ENCODE measurements around the gene TGM6.
A peak's percentile ranks its signal among the peaks of the same experiment; 100 is the strongest.

The TGM6 gene

GRCh38 chr20:2458919-2459499, 78.3 kb downstream of the TGM6 start:
- DNase-seq (ENCODE audit: low read depth): no peak

GRCh38 chr20:2459981-2460751, 79.5 kb downstream of the TGM6 start:
- no peak for DNase-seq (ENCODE audit: low read depth)

GRCh38 chr20:2460752-2461424, 80.2 kb downstream of the TGM6 start:
- no peak for DNase-seq (ENCODE audit: low read depth)

- DNase-seq (ENCODE audit: low read depth): no peak
These were observed 81.8 kb downstream of the TGM6 start for GRCh38 chr20:2462484-2462883.

GRCh38 chr20:2463616-2464365, 83.1 kb downstream of the TGM6 start:
- no peak for DNase-seq (ENCODE audit: low read depth)

GRCh38 chr20:2465100-2465499, 84.4 kb downstream of the TGM6 start:
- no peak for DNase-seq (ENCODE audit: low read depth)

GRCh38 chr20:2467412-2467811, 86.7 kb downstream of the TGM6 start:
- DNase-seq (ENCODE audit: low read depth): no peak

- no peak for DNase-seq (ENCODE audit: low read depth)
These were observed 88.1 kb downstream of the TGM6 start for GRCh38 chr20:2468581-2469407.

GRCh38 chr20:2469991-2470422, 89.3 kb downstream of the TGM6 start:
- peak; percentile 38 for DNase-seq (ENCODE audit: low read depth)

- peak; percentile 95 for DNase-seq (ENCODE audit: low read depth)
These were observed 89.9 kb downstream of the TGM6 start, which contains the start of gene SNRPB for GRCh38 chr20:2470423-2471193. TSS of gene SNRPB (minus strand) at chr20:2470789. CDS start at chr20:2470690, 99 bp downstream.

- peak; percentile 62 for DNase-seq (ENCODE audit: low read depth)
These were observed 92.8 kb downstream of the TGM6 start for GRCh38 chr20:2473516-2473915.

- DNase-seq (ENCODE audit: low read depth): no peak
These were observed 95.4 kb downstream of the TGM6 start for GRCh38 chr20:2475850-2476741.

- no peak for DNase-seq (ENCODE audit: low read depth)
These were observed 96.3 kb downstream of the TGM6 start for GRCh38 chr20:2476742-2477615.

- no peak for DNase-seq (ENCODE audit: low read depth)
These were observed 99.7 kb downstream of the TGM6 start for GRCh38 chr20:2480381-2480780.
